Stimulated activated naive CD4-positive, alpha-beta T cell treated with Interleukin-2 at 50 U/mL for 16 hours (primary cell): ENCODE data around the gene LRFN4.
A peak's percentile ranks its signal among the peaks of the same experiment; 100 is the strongest.

ENCODE experiments used
- DNase-seq: peaks from one replicate; lab custom pipeline; 2025; lab: John Stamatoyannopoulos, UW

Gene LRFN4

DNA sequence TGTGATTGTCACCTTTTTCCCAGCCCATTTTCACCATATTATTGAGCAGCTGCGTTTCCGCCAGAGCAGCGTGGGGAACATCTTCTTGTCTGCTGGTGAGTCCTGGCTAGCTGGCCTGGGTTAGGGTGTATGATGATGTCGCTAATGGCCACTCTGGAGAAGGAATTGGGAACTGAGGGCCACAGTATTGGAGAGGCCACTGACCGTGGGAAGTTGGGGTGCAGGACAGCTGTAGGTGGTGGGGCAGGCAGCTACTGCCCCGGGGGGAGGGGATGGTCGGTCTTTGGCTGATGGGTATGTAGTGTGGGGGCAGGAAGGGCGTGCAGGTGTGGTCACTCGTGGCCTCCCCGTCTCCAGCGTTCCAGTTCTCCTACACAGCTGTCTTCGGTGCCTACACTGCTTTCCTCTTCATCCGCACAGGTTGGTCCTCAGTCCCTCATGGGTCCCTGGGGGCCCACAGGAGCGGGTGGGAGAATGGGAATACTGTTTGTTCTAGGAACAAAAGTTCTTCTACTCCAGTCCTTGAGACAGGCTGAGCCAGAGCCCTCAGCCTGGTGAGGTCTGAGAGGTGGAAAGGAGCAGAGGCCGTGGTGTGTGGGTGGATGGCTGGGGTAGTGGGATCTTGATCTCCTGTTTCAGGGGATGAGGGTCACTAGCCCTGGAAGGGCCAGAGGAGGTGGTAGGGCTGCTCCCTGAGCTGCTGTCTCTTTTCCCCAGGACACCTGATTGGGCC is 11.6 kb upstream of the LRFN4 start:
- DNase-seq = no peak

DNA sequence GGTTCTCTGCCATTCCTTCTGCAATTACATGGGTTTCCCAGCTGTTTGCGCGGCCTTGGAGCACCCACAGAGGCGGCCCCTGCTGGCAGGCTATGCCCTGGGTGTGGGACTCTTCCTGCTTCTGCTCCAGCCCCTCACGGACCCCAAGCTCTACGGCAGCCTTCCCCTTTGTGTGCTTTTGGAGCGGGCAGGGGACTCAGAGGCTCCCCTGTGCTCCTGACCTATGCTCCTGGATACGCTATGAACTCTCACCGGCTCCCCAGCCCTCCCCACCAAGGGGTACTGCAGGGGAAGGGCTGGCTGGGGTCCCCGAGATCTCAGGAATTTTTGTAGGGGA is 11.0 kb upstream of the LRFN4 start:
- DNase-seq = no peak

DNA sequence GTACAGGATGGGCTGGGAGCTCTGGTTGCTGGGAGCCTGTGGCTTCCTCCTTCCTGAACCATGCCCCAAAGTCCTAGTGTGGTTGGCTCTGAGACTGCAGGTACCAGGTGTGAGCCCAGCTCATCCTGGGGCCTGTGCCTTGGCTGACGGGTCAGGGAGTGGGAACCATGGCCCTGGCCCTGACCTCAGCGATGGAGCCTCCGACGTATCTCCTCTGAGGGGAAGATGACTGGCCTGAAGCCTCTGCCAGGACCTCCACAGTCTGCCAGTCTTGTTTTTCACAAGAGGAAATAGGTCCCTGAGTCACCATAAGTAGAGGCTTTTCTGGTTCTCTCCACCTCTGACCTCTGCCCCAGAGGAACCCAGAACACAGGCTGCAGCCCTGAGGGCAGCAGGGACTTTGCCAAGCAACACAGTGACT is 10.2 kb upstream of the LRFN4 start:
- no peak for DNase-seq

DNA sequence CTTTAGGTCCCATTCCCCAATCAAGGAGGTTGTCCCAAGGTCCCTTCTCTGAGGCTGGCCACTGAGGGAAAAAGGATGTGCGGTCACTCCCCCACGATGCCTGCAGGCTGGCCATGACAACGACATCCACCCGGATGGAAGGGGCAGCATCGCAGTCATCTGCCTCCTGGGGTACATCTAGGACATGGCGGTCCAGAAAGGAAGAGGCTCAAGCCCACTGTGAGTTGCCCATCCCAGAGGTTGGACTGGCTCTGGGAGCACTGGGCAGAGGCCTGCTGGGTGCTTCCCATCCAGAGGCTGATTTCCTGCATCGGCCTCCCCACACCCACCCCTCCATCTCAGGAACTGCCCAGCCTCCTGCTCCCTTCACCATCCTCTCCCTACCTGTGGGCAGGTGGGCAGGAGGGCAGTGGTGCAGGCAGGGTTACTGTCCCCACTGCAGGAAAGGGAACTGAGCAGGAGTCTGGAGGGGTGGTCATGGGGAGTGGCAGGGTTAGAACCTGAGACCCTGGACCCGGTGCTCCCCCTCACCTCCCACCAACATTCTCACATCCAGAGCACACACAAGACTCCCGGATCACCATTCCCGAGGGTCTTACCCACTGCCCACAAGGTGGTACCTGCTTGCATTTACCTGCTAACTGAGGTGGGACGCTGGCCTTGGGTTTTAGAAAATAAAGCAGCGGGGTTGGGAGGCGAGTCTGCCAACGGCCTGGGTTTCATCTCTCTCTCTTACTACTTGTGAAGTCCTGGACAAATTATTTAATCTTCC is 9.2 kb upstream of the LRFN4 start:
- DNase-seq = no peak

DNA sequence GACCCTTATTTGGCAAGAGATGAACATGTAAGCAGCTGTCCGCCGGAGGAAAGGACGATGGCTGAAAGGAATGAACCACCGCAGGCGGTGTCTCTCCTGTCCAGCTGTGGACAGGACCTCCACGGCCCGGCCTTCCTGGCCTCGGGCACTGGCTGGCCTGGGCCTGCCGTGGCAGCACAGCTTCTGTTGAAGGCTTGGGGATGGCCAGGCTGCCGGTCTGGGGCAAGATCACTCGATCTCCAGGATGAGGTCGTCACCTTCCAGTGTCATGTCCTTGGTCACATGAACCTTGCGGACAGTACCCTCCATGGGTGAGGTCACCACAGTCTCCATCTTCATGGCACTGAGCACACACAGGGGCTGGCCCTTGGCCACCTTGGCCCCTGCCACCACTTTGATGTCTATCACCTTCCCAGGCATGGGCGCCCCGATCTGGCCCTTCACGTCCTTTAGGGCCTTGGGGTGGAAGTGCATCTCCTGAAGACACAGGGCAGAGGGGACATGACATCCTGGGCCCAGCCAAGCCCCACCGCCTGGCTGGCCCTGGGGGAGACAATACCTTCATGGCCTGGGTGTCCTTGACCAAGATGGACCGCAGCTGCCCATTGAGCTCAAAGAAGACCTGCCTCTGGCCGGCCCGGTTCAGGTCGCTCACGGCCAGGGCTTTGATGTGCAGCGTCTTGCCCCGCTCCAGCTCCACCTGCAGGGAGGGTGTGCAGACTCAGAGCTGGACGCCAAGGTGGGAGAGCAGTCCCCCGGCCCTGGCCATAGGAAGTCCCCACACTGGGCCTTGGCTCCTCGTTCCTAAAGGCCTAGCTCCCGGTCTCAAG is 8.0 kb upstream of the LRFN4 start:
- DNase-seq = no peak

DNA sequence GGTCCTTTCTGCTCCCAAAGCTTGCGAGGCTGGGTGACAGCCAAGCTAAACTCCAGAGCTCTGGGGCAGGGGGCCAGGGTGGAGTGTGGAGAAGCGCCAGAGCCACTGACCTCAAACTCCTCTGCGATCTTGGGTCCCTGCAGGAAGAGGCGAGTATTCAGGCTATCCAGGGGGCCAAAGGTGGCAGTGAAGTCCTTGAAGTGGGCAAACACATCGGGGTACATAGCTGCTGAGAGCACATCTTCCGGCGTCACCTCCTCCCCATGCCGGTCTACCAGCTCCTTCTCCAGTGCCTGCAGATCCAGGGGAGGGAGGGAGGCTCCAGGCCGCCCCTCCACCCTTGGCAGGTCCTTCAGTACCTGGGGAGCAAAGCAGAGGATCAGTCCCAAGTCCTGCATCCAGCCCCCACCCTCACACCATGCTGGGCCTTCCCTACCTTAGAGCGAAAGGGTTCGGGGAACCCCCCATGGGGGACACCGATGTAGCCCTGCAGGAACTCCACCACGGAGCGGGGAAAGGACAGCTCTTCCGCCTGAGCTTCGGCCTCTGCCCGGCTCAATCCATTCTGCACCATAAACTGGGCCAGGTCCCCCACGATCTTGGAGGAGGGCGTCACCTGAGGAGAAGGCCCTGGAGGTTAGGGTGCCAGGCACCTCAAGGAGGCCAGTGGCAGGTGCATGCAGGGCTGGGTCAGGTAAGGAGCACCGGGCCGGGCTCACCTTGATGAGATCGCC is 7.2 kb upstream of the LRFN4 start:
- DNase-seq = no peak

DNA sequence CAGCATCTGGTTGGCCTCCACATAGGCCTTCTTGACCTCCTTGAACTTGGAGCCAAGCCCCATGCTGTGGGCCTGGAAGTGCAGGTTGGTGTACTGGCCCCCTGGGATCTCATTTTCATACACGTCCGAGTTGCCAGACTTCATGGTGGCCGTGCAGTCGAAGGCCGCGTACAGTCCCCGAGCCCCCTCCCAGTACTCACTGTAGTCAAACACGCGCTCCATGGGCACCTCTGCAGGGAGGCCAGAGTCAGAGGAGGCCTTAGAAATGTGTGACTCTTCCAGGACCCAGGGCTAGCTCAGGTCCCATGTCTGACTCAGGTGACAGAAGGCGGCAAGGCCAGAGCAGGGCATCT is 6.7 kb upstream of the LRFN4 start:
- no peak for DNase-seq

DNA sequence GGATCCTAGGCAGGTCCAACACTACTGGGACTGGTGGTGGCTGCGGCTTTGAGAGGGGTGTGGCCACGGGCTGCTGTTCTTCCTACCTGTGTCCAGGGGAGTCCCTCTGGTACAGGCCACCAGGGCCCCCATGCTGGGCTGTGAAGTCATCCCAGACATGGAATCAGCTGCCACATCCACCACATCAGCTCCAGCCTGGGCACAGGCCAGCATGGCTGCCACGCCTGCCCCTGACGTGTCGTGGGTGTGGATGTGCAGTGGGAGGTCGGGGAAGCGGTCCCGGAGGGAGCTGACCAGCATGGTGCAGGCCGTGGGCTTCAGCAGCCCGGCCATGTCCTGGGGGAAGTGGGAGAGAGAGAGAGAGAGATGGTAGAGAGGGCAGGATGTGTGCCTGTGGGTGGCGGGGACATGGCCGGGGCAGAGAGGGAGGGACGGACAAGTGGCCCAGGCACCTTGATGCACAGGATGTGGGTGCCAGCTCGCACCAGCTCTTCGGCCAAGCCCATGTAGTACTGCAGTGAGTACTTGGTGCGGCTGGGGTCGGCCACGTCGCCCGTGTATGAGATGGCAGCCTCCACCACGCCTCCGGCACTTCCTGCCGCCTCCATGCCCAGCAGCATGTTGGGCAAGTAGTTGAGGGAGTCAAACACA is 6.2 kb upstream of the LRFN4 start:
- DNase-seq = no peak

DNA sequence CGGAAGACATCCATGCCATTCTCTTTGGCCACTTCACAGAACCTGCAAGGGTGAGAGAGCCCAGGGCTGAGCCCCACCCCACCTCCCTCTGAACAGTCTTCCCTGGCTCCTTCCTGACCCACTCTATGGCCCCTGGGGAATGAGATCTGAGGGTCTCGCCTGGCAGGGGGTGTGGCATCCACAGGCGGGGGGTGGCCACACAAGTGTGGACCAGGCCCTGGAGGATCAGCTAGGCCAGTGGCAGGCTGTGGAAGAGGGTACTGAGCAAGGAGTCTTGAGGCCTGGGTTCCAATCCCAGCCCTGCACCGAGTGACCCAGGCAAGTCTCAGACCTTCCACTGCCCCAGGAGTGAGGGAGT is 5.6 kb upstream of the LRFN4 start:
- no peak for DNase-seq

DNA sequence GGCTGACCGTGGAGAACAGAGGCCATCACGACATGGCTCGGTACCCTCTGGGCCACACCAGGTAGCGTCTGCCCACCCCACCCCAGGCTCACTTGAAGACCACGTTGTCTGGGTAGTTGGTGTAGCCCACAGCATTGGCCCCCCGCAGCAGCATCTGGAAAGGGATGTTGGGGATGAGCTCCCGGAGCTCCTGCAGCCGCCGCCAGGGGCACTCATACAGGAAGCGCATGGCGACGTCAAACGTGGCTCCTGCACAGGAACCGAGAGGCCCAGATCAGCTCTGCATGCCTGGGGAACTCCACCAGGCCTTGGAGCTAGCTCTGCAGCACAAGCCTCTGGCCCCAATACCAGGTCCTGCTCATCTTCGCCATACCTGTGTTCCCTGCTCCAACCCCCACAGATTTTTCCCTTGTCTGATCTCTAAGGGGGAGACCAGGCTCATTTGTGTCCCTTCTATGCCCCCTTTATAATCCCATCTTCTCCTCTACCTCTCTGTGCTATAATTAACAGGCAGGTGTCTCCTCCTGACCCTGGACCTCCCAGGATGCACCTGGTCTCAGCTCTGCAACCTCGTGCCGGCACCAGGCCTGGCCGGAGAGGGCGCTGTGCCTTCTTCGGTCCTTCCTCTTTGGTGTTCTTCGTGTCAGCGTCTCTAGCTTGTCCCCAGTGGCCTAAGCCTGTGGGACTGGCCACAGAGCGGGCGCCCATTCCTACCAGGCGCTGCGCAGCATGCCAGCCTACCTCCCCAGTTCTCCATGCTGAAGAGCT is 5.0 kb upstream of the LRFN4 start:
- DNase-seq = peak; percentile 8

DNA sequence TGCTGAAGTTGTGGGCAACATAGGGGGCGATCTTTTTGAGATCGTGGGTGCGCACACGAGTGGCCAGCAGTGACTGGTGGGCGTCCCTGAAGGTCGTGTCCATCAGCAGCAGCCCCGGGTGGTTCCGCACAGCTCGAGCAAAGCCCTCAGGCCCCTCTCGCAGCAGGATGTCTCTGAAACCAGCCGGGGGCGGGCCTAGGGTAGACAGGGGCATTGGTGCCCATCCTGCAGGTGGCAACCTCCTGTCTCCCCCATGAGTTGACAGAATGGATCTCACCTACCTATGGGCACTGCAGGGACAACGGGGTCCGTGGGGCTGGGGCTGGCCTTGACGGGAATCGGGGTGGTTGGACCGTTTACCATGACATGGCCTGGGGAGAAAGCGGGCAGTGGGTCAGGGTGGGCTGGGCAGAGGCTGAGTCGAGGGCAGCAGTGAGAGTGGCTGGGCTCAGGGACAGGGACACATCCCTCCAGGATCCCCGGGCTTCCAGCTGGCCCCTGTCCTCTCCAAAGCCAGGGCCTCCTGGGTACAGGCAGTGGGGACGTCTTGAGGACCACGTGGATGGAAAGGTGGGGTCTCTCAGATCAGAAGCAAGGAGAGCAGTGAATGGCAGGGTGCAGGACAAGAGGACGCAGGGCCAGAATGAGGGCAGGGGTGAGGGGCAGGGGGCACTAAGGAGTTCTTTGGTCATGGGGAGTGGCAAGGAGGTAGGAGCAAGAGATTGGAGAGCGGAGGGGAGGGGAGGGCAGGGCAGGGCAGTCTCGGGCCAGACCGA is 4.2 kb upstream of the LRFN4 start:
- no peak for DNase-seq

DNA sequence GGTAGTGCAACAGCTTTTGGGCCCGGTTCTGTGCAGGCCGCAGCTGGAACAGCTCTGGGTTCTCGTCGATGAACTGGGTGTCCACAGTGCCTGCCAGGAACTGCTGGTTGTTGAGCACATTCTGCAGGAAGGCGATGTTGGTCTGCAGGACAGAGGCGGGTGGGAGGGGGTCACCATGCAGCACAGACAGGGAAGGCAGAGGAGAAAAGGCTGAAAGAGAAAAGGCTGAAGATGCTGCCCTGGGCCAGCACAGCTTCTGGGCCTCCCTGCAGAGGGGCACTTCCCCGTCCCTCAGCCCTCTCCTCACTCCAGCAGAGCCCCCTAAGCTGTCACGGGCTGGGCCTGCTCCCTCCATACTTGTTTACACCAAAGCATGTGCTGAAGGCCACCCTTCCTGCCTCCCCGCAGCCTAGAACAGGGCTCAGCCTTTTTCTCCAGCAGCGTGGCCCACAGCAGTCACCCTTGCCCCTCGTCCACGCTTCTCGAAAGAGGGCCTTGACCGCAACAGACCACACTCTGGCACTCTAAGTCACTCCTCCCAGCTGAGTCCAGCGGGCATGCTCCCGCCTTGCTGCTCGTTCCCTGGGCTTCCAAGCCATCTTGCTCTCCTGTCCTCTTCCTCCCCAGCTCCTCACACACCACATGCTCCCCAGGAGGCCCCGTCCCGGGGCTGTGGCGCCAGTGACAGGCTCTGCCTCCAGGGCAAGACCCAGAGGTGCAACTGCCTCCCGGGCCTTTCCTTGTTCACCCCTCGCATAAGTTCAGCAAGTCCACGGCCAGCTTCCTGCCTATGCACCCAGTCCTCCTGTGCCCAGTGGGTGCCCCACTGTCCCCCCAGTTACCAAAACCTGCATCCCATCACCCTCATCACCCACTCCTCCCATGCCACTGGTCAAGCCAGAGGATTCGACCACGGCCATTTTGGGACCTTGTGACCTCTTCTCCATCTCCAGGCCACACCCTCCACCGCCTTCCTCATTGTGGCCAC is 3.3 kb upstream of the LRFN4 start:
- DNase-seq = no peak

DNA sequence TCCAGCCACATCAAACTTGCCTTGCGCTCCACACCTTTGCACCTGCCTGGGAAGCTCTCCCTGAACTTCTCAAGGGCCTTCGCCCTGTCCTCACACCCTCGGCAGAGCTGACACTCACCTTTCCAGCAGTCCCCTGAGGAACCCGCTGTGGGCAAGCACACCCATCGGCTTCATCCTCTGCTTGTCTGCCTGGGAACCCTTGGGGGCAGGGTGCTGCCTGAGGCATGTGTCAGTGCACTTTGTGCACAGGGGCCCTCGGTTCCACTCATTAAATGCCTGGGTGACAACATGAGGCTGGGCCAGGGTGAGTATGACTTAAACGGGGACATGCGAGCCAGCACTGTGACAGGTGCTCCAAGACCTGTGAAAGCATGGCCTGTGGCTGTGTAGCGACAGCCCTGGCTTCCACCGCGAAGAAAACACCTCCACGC is 2.6 kb upstream of the LRFN4 start:
- no peak for DNase-seq

DNA sequence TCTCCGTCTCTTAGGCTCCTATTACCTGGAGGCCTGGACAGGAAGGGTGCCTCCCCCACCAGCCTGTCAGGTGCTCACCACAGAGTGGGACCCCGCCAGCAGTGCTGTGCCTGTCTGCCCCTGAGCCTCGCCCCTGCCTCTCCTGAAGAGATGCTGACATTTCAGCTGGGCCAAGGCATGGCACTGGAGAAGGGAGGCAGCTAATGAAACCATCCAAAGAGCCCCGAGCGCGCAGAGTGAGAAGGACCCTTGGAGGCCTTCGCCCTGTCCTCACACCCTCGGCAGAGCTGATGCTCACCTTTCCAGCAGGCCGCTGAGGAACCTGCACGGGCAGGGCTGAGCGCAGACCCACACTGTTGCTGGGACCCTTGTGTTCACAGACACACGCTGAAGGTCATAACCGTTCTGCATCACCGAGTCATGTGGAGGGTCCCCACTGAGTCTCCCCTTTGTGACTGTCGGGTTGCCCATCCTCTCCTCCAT is 2.1 kb upstream of the LRFN4 start:
- no peak for DNase-seq

DNA sequence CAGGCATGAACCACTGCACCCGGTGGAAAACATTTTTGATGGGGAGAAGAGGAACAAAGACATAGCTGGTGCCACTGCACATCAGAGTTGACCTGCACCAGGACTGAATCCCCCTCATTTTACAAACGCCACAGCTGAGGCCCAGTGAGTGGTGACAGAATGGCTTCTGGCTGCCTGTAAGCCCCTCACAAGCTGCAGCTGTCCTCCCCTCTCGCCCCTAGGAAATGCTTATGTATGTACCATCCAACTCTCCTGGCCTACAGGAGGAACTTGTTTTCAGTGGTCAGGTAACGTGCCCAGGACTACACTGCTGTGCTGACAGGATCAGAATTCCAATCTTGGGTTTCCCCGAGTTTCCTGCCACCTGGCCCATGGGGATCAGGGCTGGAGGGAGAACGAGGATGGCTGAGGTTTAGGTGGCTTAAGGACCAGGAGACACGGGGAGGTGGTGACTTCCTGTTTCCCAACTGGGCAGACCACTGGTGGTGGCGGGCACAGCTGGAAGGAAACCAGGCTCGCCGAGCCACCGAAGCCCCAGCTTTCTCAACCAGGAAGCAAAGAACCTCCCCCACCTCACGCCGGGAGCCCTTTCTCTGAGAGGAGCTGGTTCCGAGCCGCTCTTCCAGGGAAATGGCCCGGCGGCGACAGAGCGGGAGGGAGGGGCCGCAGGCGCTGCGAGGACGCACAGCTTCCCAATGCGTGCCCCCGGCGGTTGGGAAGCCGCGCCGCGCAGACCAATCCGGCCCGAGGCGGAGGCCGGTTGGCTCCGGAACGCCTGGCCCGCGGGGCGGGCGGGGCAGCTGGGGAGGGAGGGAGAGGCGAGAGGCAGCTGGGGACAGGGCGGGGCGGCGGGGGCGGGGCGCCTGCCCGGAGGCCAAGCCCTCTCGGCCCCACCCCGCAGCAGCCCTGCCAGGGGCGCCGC is 1.0 kb upstream of the LRFN4 start:
- DNase-seq = peak; percentile 82

DNA sequence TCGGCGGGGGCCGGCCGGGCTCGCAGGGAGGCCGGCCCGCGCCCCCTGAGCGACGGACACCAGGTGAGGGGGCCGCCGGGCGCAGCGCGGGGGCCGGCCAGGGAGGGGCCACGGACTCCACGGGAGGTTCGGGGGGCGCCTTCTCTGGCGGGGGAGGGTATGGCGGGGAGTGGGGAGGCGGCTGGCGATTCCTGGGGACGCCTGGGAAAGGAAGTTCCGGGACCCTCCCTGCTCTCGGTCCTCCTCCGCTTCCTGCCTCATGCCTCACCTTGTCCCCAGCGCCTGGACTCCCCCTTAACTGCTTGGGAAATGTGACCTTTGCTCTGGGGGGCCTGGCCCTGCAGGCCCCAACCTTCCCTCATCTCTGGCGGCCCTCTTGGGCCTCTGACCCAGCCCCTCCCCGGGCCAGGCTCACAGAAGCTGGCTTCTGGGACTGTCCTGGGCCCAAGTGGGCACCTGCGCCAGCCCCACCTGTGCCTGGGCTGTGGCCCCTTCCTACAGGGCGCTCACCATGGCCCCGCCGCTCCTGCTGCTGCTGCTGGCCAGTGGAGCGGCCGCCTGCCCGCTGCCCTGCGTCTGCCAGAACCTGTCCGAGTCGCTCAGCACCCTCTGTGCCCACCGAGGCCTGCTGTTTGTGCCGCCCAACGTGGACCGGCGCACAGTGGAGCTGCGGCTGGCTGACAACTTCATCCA is 516 bp downstream of the LRFN4 start:
- DNase-seq = no peak

DNA sequence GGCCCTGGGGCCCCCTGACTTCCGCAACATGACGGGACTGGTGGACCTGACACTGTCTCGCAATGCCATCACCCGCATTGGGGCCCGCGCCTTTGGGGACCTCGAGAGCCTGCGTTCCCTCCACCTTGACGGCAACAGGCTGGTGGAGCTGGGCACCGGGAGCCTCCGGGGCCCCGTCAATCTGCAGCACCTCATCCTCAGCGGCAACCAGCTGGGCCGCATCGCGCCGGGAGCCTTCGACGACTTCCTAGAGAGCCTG is 992 bp downstream of the LRFN4 start:
- no peak for DNase-seq
